HepG2 (cell line): ENCODE results near the gene HNRNPA1. TPM values are rescaled to one million over a fixed set of nuclear protein-coding genes. Genes with fewer than 3 reads are reported as not detected.

Experiments
- BCL6 ChIP-seq: IDR thresholded peaks from 2 replicates; pipeline ENCODE4 v1.6.1; 2016; ENCODE audit warnings: missing genetic modification reagents, missing compliant biosample characterization
- CBX1 ChIP-seq: IDR thresholded peaks from one replicate; pipeline ENCODE4 v1.6.1; 2016; ENCODE audit warnings: antibody characterized with exemption, low read depth
- DMAP1 ChIP-seq: IDR thresholded peaks from 2 replicates; pipeline ENCODE4 v1.6.1; 2016
- ELF4 ChIP-seq: sonication (generic); formaldehyde crosslinking; IDR thresholded peaks from 2 replicates; pipeline ENCODE4 v1.5.0; 2020; ENCODE audit warnings: missing genetic modification reagents, mild to moderate bottlenecking, moderate library complexity, borderline replicate concordance
- ETS1 ChIP-seq: sonication (generic); formaldehyde crosslinking; IDR thresholded peaks from 2 replicates; pipeline ENCODE4 v1.4.0; 2020; ENCODE audit warnings: missing genetic modification reagents
- FOXA1 ChIP-seq, 2 experiments: fragments of 450-650 bp in 1 of 2; sonication (generic) in 1 of 2; formaldehyde crosslinking in 1 of 2; IDR thresholded peaks; 2 replicates each; pipeline versions ENCODE4 v1.4.0 to v1.6.1; 2016 to 2020; ENCODE audit warnings: missing genetic modification reagents in 1 of 2
- IKZF4 ChIP-seq: sonication (generic); formaldehyde crosslinking; IDR thresholded peaks from 2 replicates; pipeline ENCODE4 v1.5.1; 2020; ENCODE audit warnings: borderline replicate concordance, mild to moderate bottlenecking, low read depth, missing genetic modification reagents; ENCODE audit errors: not compliant biosample characterization
- KDM3A ChIP-seq: IDR thresholded peaks from 2 replicates; pipeline ENCODE4 v1.6.1; 2018; ENCODE audit warnings: low read depth, missing compliant biosample characterization
- KLF15 ChIP-seq: sonication (generic); formaldehyde crosslinking; IDR thresholded peaks from 2 replicates; pipeline ENCODE4 v1.8.1; 2023; ENCODE audit warnings: borderline replicate concordance, mild to moderate bottlenecking, inconsistent platforms, missing genetic modification reagents, mixed read lengths
- KMT2A ChIP-seq: sonication (generic); formaldehyde crosslinking; IDR thresholded peaks from 2 replicates; pipeline ENCODE4 v1.4.0; 2020; ENCODE audit warnings: missing genetic modification reagents
- MATR3 ChIP-seq: sonication (generic); formaldehyde crosslinking; IDR thresholded peaks from 2 replicates; pipeline ENCODE4 v1.4.0; 2020; ENCODE audit warnings: missing genetic modification reagents
- MYNN ChIP-seq: sonication (generic); formaldehyde crosslinking; IDR thresholded peaks from 2 replicates; pipeline ENCODE4 v1.4.0; 2020; ENCODE audit warnings: mild to moderate bottlenecking, low read depth, missing genetic modification reagents
- NFE2L1 ChIP-seq: sonication (generic); formaldehyde crosslinking; IDR thresholded peaks from 2 replicates; pipeline ENCODE4 v1.4.0; 2020; ENCODE audit warnings: missing genetic modification reagents, mild to moderate bottlenecking, borderline replicate concordance
- NFRKB ChIP-seq: fragments of 450-650 bp; IDR thresholded peaks from 2 replicates; pipeline ENCODE4 v1.6.1; 2017
- RELA ChIP-seq: sonication (generic); formaldehyde crosslinking; IDR thresholded peaks from 2 replicates; pipeline ENCODE4 v1.4.0; 2020; ENCODE audit warnings: missing genetic modification reagents
- SUZ12 ChIP-seq: fragments of 150-350 bp; IDR thresholded peaks from 2 replicates; pipeline ENCODE4 v1.6.1; 2014; ENCODE audit warnings: low read depth, low read length
- THYN1 ChIP-seq: sonication (generic); formaldehyde crosslinking; IDR thresholded peaks from 2 replicates; pipeline ENCODE4 v1.8.1; 2023; ENCODE audit warnings: low read depth, mild to moderate bottlenecking, moderate library complexity, missing genetic modification reagents, borderline replicate concordance
- ZNF224 ChIP-seq: sonication (generic); formaldehyde crosslinking; IDR thresholded peaks from 2 replicates; pipeline ENCODE4 v1.5.0; 2020; ENCODE audit warnings: mild to moderate bottlenecking, missing genetic modification reagents
- ZNF44 ChIP-seq: sonication (generic); formaldehyde crosslinking; IDR thresholded peaks from 2 replicates; pipeline ENCODE4 v1.5.1; 2020; ENCODE audit warnings: mild to moderate bottlenecking, missing genetic modification reagents
- ZNF607 ChIP-seq: sonication (generic); formaldehyde crosslinking; IDR thresholded peaks from 2 replicates; pipeline ENCODE4 v1.5.1; 2020; ENCODE audit warnings: missing genetic modification reagents, mild to moderate bottlenecking, borderline replicate concordance
- ZNF674 ChIP-seq: sonication (generic); formaldehyde crosslinking; IDR thresholded peaks from 2 replicates; pipeline ENCODE4 v1.5.0; 2020; ENCODE audit warnings: low read depth, mild to moderate bottlenecking, missing genetic modification reagents
- ZNF772 ChIP-seq: sonication (generic); formaldehyde crosslinking; IDR thresholded peaks from 2 replicates; pipeline ENCODE4 v1.5.0; 2020; ENCODE audit warnings: mild to moderate bottlenecking, missing genetic modification reagents
- ZSCAN9 ChIP-seq: IDR thresholded peaks from 2 replicates; pipeline ENCODE4 v1.6.1; 2016; ENCODE audit warnings: borderline replicate concordance
- polyA plus RNA-seq, 8 experiments: library from polyadenylated mRNA; depleted of rRNA in 3 of 8; stranded (reverse) in 7 of 8; unstranded in 1 of 8; fragments of >200 nt; fragmentation: Illumina TruSeq in 4 of 8; extraction: Trizol in 4 of 8; gene quantifications; 2 replicates each; pipeline versions ENCODE4 v1.2.1 to v1.2.3, GENCODE V29; 2011 to 2016; ENCODE audit warnings: low read depth in 4 of 8, missing spikeins in 1 of 8, mixed read lengths in 1 of 8; ENCODE audit not compliant: insufficient read depth in 1 of 8
- total RNA-seq, 5 experiments: library from RNA; depleted of rRNA; stranded (reverse); fragments of >200 nt; fragmentation: Illumina TruSeq; extraction: Trizol; gene quantifications; 2 replicates each; pipeline ENCODE4 v1.2.3, GENCODE V29; 2016; ENCODE audit warnings: low read depth in 1 of 5
- TF ChIP-seq, protein P1 (sequence below): IDR thresholded peaks from 2 replicates; pipeline ENCODE4 v1.6.1; 2016; ENCODE audit warnings: low read depth, missing genetic modification reagents, missing compliant biosample characterization
- TF ChIP-seq, protein P2 (sequence below): sonication (generic); IDR thresholded peaks from 2 replicates; pipeline ENCODE4 v1.6.1; 2016; ENCODE audit warnings: low read depth, borderline replicate concordance

The HNRNPA1 gene
- total and polyA plus RNA-seq, 2 of the 13 experiments (the other 11 are each of a cell fraction or from before 2014, with no cell fraction given), result 535 to 1,820 TPM

DNA sequence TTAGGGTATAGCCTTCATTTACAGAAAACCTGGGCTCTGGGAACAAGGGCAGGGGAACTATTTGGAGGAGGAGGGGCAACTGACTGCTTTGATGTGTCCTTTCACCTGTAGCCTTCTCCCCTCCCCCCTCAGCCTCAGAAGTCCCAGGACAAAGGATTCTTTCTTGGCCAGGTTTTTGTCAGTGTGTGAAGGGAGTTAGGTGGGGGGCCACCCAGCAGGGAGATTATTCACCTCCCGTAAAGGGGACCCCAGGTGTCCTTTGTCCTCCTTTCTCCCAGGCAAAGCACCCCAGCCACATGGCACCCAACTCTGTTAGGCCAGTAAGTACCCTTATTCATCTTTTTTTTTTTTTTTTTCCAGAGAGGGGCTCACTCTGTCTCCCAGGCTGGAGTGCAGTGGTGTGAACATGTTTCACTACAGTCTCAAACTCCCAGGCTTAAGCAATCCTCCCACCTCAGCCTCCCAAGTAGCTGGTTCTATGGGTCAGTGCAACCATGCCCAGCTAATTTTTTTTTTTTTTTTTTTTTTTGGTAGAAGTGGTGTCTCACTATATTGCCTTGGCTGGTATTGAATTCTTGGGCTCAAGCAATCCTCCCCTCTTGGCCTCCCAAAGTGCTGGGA, 21.0 kb downstream of the HNRNPA1 start (continued):
- TF ChIP-seq, protein P1, sequence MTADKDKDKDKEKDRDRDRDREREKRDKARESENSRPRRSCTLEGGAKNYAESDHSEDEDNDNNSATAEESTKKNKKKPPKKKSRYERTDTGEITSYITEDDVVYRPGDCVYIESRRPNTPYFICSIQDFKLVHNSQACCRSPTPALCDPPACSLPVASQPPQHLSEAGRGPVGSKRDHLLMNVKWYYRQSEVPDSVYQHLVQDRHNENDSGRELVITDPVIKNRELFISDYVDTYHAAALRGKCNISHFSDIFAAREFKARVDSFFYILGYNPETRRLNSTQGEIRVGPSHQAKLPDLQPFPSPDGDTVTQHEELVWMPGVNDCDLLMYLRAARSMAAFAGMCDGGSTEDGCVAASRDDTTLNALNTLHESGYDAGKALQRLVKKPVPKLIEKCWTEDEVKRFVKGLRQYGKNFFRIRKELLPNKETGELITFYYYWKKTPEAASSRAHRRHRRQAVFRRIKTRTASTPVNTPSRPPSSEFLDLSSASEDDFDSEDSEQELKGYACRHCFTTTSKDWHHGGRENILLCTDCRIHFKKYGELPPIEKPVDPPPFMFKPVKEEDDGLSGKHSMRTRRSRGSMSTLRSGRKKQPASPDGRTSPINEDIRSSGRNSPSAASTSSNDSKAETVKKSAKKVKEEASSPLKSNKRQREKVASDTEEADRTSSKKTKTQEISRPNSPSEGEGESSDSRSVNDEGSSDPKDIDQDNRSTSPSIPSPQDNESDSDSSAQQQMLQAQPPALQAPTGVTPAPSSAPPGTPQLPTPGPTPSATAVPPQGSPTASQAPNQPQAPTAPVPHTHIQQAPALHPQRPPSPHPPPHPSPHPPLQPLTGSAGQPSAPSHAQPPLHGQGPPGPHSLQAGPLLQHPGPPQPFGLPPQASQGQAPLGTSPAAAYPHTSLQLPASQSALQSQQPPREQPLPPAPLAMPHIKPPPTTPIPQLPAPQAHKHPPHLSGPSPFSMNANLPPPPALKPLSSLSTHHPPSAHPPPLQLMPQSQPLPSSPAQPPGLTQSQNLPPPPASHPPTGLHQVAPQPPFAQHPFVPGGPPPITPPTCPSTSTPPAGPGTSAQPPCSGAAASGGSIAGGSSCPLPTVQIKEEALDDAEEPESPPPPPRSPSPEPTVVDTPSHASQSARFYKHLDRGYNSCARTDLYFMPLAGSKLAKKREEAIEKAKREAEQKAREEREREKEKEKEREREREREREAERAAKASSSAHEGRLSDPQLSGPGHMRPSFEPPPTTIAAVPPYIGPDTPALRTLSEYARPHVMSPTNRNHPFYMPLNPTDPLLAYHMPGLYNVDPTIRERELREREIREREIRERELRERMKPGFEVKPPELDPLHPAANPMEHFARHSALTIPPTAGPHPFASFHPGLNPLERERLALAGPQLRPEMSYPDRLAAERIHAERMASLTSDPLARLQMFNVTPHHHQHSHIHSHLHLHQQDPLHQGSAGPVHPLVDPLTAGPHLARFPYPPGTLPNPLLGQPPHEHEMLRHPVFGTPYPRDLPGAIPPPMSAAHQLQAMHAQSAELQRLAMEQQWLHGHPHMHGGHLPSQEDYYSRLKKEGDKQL (CRISPR knock-in tag), result no peak
- no peak for TF ChIP-seq IKZF4 (CRISPR knock-in tag)
- TF ChIP-seq THYN1 (CRISPR knock-in tag), result no peak
- no peak for TF ChIP-seq RELA (CRISPR knock-in tag)
- no peak for TF ChIP-seq MYNN (CRISPR knock-in tag)
- no peak for TF ChIP-seq ETS1
- TF ChIP-seq CBX1, result peak; percentile 6
- TF ChIP-seq NFE2L1 (CRISPR knock-in tag), result no peak
- TF ChIP-seq BCL6 (CRISPR knock-in tag), result no peak
- TF ChIP-seq MATR3 (CRISPR knock-in tag), result no peak
- no peak for TF ChIP-seq SUZ12
- TF ChIP-seq, protein P2, sequence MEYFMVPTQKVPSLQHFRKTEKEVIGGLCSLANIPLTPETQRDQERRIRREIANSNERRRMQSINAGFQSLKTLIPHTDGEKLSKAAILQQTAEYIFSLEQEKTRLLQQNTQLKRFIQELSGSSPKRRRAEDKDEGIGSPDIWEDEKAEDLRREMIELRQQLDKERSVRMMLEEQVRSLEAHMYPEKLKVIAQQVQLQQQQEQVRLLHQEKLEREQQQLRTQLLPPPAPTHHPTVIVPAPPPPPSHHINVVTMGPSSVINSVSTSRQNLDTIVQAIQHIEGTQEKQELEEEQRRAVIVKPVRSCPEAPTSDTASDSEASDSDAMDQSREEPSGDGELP, result peak; percentile 60; the same call in 1 of the 2 replicates
- TF ChIP-seq KDM3A (CRISPR knock-in tag), result no peak
- TF ChIP-seq FOXA1 (IDR thresholded peaks at IDR 0.05), result no peak
- 0 out of 2 replicates have a peak, but pooled peaks have one; percentile 2 for TF ChIP-seq FOXA1 (CRISPR knock-in tag; IDR thresholded peaks at IDR 0.05)
- no peak for TF ChIP-seq KMT2A (CRISPR knock-in tag)
- no peak for TF ChIP-seq NFRKB
- TF ChIP-seq KLF15 (CRISPR knock-in tag), result no peak
- TF ChIP-seq ZSCAN9 (CRISPR knock-in tag), result no peak
- TF ChIP-seq DMAP1 (CRISPR knock-in tag), result 0 out of 2 replicates have a peak, but pooled peaks have one; percentile 25
- TF ChIP-seq ZNF607 (CRISPR knock-in tag), result no peak
- no peak for TF ChIP-seq ZNF44 (CRISPR knock-in tag)
- no peak for TF ChIP-seq ELF4 (CRISPR knock-in tag)
- no peak for TF ChIP-seq ZNF674
- TF ChIP-seq ZNF772 (CRISPR knock-in tag), result no peak
- TF ChIP-seq ZNF224 (CRISPR knock-in tag), result no peak
